Upper lobe of left lung (tissue), 4 donors: ENCODE measurements around the gene STN1.

Source experiments
- EP300 ChIP-seq, 4 donors: sonication (generic); formaldehyde crosslinking; IDR thresholded peaks; one replicate each; pipeline ENCODE4 v1.5.1; 2017; ENCODE audit warnings: antibody characterized with exemption in 4 of 4, control low read depth in 2 of 4
- TF ChIP-seq, protein P1 (sequence below), 6 experiments: fragments of 450-650 bp in 4 of 6; fragments of 200-600 bp in 2 of 6; sonication (generic) in 2 of 6; IDR thresholded peaks; one replicate each; pipeline ENCODE4 v1.5.1; 2016 to 2019; ENCODE audit warnings: antibody characterized with exemption in 6 of 6

DNA sequence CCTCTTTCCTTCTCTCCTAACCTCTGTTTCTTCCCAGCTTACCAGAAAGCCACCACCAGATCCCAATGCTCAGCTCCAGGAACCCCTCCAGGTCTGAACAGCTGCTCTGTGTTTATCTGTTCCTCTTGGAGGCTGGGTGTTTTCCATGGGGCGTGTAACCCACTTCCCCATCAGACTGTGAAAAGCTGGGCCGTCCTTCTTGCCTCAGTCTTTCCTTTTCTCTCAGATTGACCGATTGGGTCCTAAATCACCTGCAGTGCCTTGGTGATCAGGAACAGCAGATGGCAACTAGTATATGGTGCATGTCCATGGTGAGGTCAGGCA is 67.5 kb downstream of the STN1 start:
- TF ChIP-seq, protein P1, sequence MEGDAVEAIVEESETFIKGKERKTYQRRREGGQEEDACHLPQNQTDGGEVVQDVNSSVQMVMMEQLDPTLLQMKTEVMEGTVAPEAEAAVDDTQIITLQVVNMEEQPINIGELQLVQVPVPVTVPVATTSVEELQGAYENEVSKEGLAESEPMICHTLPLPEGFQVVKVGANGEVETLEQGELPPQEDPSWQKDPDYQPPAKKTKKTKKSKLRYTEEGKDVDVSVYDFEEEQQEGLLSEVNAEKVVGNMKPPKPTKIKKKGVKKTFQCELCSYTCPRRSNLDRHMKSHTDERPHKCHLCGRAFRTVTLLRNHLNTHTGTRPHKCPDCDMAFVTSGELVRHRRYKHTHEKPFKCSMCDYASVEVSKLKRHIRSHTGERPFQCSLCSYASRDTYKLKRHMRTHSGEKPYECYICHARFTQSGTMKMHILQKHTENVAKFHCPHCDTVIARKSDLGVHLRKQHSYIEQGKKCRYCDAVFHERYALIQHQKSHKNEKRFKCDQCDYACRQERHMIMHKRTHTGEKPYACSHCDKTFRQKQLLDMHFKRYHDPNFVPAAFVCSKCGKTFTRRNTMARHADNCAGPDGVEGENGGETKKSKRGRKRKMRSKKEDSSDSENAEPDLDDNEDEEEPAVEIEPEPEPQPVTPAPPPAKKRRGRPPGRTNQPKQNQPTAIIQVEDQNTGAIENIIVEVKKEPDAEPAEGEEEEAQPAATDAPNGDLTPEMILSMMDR (IDR thresholded peaks at IDR 0.05), result no peak
- TF ChIP-seq EP300 (IDR thresholded peaks at IDR 0.05), result no peak
